ENCODE data around the gene ZFR2.

The ZFR2 gene

GRCh38 chr19:3832001-3832400 lies 36.8 kb downstream of the ZFR2 start:
- no peak for TF ChIP-seq CTCF (IDR thresholded peaks at IDR 0.05; ENCODE audit: low read depth, low read length, missing control alignments)
- H3K4me3 ChIP-seq (ENCODE audit: low read depth, low read length): no peak overlapping the region
- no peak for DNase-seq (ENCODE audit: low read depth)

- TF ChIP-seq CTCF (IDR thresholded peaks at IDR 0.05; ENCODE audit: low read depth, low read length, missing control alignments): no peak
- H3K4me3 ChIP-seq (ENCODE audit: low read depth, low read length): no peak overlapping the region
- DNase-seq (ENCODE audit: low read depth): no peak
Measured at GRCh38 chr19:3831601-3832000, 37.2 kb downstream of the ZFR2 start.

GRCh38 chr19:3830621-3831589 lies 37.9 kb downstream of the ZFR2 start:
- H3K4me3 ChIP-seq (ENCODE audit: low read depth, low read length): no peak overlapping the region
- TF ChIP-seq CTCF (IDR thresholded peaks at IDR 0.05; ENCODE audit: low read depth, low read length, missing control alignments): no peak
- no peak for DNase-seq (ENCODE audit: low read depth)

- no peak for DNase-seq (ENCODE audit: low read depth)
- no peak overlapping the region for H3K4me3 ChIP-seq (ENCODE audit: low read depth, low read length)
- TF ChIP-seq CTCF (IDR thresholded peaks at IDR 0.05; ENCODE audit: low read depth, low read length, missing control alignments): no peak
Measured at GRCh38 chr19:3827306-3827705, 41.5 kb downstream of the ZFR2 start.

- TF ChIP-seq CTCF (IDR thresholded peaks at IDR 0.05; ENCODE audit: low read depth, low read length, missing control alignments): no peak
- H3K4me3 ChIP-seq (ENCODE audit: low read depth, low read length): no peak overlapping the region
- DNase-seq (ENCODE audit: low read depth): no peak
Measured at GRCh38 chr19:3826163-3826562, 42.7 kb downstream of the ZFR2 start.

GRCh38 chr19:3825286-3825956 lies 43.4 kb downstream of the ZFR2 start:
- no peak overlapping the region for H3K4me3 ChIP-seq (ENCODE audit: low read depth, low read length)
- DNase-seq (ENCODE audit: low read depth): no peak
- no peak for TF ChIP-seq CTCF (IDR thresholded peaks at IDR 0.05; ENCODE audit: low read depth, low read length, missing control alignments)

Measured in GM12864 (cell line).